GM12872 (cell line): ENCODE data around the gene MPPED2.

Experiments used
- CTCF ChIP-seq: IDR thresholded peaks from 3 replicates; pipeline ENCODE4 v1.5.1; 2011; ENCODE audit warnings: low read depth, mild to moderate bottlenecking, low read length, moderate library complexity; ENCODE audit not compliant: insufficient read depth

Gene MPPED2

GRCh38 chr11:30505603-30506002 lies 80.5 kb downstream of the MPPED2 start:
- no peak for TF ChIP-seq CTCF

GRCh38 chr11:30504468-30504867 lies 81.7 kb downstream of the MPPED2 start:
- TF ChIP-seq CTCF, result no peak

- no peak for TF ChIP-seq CTCF
These were observed 83.0 kb downstream of the MPPED2 start for GRCh38 chr11:30503156-30503555.

- TF ChIP-seq CTCF, result no peak
These were observed 83.8 kb downstream of the MPPED2 start for GRCh38 chr11:30502305-30502704.

- no peak for TF ChIP-seq CTCF
These were observed 84.4 kb downstream of the MPPED2 start for GRCh38 chr11:30501744-30502143.

- no peak for TF ChIP-seq CTCF
These were observed 86.2 kb downstream of the MPPED2 start for GRCh38 chr11:30499940-30500339.

- TF ChIP-seq CTCF, result no peak
These were observed 88.6 kb downstream of the MPPED2 start for GRCh38 chr11:30497600-30497999.

- no peak for TF ChIP-seq CTCF
These were observed 89.2 kb downstream of the MPPED2 start for GRCh38 chr11:30496935-30497334.
